Effector memory CD4-positive, alpha-beta T cell (primary cell): ENCODE measurements around the gene YJU2.

Source experiments
- DNase-seq, 3 donors: peaks; one replicate each; pipeline ENCODE4 v3.0.0-alpha.2; 2020
- H3K27ac ChIP-seq: 2 replicates; pipeline ENCODE4 v1.7.0; 2013; ENCODE audit warnings: mild to moderate bottlenecking, low read length, moderate library complexity; ENCODE audit not compliant: insufficient read depth, poor library complexity, severe bottlenecking
- H3K27me3 ChIP-seq: replicated peaks from 2 replicates; pipeline ENCODE4 v1.7.0; 2013; ENCODE audit warnings: mild to moderate bottlenecking, low read length; ENCODE audit not compliant: insufficient read depth, control insufficient read depth, poor library complexity, severe bottlenecking
- H3K36me3 ChIP-seq: 2 replicates; pipeline ENCODE4 v1.7.0; 2013; ENCODE audit warnings: mild to moderate bottlenecking, low read length, moderate library complexity; ENCODE audit not compliant: control insufficient read depth, insufficient read depth
- H3K4me1 ChIP-seq: 2 replicates; pipeline ENCODE4 v1.7.0; 2013; ENCODE audit warnings: low read length, mild to moderate bottlenecking; ENCODE audit not compliant: control insufficient read depth, insufficient read depth, poor library complexity, severe bottlenecking
- H3K4me3 ChIP-seq: 2 replicates; pipeline ENCODE4 v1.7.0; 2013; ENCODE audit warnings: low read length, low read depth, mild to moderate bottlenecking; ENCODE audit not compliant: insufficient read depth, poor library complexity, severe bottlenecking
- H3K9me3 ChIP-seq: 2 replicates; pipeline ENCODE4 v1.7.0; 2013; ENCODE audit warnings: mild to moderate bottlenecking, low read length, moderate library complexity; ENCODE audit not compliant: control insufficient read depth

YJU2 gene

DNA sequence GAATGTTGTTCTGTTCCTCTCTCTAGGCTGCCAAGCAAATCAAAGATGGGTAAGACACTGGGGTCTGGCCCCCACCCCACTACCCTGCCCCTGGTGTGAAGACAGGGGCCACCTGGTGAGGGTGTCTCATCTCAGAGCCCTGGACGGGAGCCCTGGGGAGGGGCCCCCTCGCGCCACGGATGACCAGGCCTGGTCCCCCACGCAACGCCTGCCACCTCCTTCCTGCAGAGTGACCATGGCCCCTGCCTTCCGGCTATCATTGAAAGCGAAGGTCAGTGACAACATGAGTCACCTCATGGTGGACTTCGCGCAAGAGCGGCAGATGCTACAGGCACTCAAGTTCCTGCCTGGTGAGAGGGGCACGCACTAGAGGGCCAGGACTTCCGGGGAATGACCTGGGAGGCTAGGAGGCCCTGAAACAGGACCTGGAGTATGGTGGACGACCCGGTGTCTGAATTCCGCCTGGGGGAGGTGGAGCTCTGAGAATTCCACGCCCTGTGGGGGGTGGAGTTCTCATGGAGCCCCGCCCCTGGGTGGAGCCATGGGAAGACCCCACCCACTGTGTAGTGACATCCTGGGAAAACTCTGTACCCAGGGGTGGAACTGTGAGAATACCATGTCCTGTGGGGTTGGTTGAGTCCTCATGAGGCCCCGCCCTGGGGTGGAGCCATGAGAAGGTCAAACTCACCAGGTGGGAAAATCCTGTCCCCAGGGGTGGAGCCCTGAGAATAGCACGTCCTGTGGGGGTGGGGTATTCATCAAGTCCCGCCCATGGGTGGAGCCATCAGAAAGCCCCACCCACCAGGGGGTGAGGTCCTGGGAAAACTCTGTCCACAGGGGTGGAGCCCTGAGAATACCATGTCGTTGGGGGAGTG, 63.6 kb downstream of the YJU2 start:
- DNase-seq, result no peak
- no peak overlapping the region for H3K4me3 ChIP-seq
- no peaks in the 10 kb centered on the region for H3K4me1 ChIP-seq
- H3K27ac ChIP-seq, result no peak overlapping the region
- no peaks in the 10 kb centered on the region for H3K27me3 ChIP-seq
- no peaks in the 10 kb centered on the region for H3K36me3 ChIP-seq
- H3K9me3 ChIP-seq, result no peaks in the 10 kb centered on the region

DNA sequence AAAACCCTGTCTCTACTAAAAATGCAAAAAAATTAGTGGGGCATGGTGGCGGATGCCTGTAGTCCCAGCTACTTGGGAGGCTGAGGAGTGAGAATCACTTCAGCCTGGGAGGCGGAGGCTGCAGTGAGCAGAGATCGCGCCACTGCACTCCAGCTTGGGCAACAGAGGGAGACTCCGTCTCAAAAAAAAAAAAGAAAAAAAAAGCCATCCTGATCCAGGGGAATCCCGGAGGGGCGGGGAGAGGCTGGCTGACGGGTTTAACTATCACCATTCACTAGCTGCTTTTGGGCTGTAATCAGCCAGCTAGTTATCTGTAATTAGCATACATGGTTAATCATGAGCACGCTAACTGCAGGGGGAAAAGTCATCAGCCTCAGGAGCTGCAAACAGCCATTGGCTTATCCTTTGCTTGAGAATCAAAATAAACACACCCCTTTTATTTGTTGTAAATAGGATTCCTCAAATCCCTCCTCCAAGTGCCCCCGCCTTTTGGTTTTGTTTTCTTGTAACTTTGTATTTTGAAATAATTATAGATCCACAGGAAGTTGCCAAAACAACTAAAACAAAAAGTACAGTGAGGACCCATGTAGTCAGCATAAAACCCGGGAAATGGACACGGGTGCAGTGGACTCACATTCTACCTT, 67.1 kb downstream of the YJU2 start:
- DNase-seq, result no peak
- no peaks in the 10 kb centered on the region for H3K9me3 ChIP-seq
- H3K27ac ChIP-seq, result no peak overlapping the region
- no peaks in the 10 kb centered on the region for H3K4me1 ChIP-seq
- H3K4me3 ChIP-seq, result no peak overlapping the region
- H3K36me3 ChIP-seq, result no peaks in the 10 kb centered on the region
- H3K27me3 ChIP-seq, result no peaks in the 10 kb centered on the region

DNA sequence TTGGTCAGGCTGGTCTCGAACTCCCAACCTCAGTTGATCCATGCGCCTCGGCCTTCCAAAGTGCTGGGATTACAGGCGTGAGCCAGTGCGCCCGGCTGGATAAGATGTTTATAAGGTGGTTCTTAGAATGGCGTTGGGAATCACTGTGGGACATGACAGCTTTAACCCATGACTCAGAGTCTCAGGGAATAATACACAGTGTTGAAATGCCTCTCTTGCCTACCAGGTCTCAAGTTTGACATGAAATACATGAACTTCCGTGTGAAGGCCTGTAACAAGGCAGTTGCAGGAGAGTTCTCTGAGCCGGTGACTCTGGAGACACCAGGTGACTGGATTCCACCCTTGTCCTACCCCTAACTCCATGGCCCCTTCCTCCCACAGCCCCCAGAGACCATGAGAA, 70.1 kb downstream of the YJU2 start:
- H3K27ac ChIP-seq, result no peak overlapping the region
- H3K9me3 ChIP-seq, result no peaks in the 10 kb centered on the region
- no peaks in the 10 kb centered on the region for H3K27me3 ChIP-seq
- no peak overlapping the region for H3K4me3 ChIP-seq
- no peak for DNase-seq
- no peaks in the 10 kb centered on the region for H3K36me3 ChIP-seq
- H3K4me1 ChIP-seq, result no peaks in the 10 kb centered on the region

DNA sequence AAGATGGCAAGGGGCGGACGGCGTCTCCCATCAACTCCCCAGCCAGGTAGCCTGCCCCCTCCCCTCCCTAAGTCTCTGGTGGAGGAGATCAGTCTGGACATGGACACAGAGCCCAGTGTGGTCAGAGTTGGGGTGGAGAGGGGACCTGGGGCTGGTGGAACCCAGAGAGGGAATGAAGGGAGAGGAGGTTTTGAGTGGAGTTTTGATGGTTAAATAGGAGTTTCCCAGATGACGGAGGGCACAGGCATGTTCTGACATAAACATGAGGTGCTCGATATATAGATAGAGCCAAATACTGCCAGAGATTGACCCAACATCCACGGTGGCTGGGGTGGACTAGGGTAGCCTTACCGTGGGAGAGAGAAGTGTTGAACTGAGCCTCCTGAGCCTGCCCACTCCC, 71.6 kb downstream of the YJU2 start:
- Histone ChIP-seq H3K27ac (no peak overlapping the region), H3K36me3 (no peaks in the 10 kb centered on the region)
- no peak for DNase-seq

More for the DNA sequence above, 71.6 kb downstream of the YJU2 start:
- H3K4me1 ChIP-seq, result no peaks in the 10 kb centered on the region
- H3K4me3 ChIP-seq, result no peak overlapping the region
- H3K9me3 ChIP-seq, result no peaks in the 10 kb centered on the region
- H3K27me3 ChIP-seq, result no peaks in the 10 kb centered on the region
